Measurements from ENCODE around the gene FRMD4B.

The FRMD4B gene

GRCh38 chr3:69129531-69129930 lies 256.4 kb downstream of the FRMD4B start:
- Histone ChIP-seq H3K27ac (ENCODE audit: low read depth, low read length, poor library complexity, severe bottlenecking) (no peak overlapping the region), H3K9me2 (ENCODE audit: low read depth, low read length) (no peaks in the 10 kb centered on the region), H3K36me3 (ENCODE audit: insufficient read depth, low read length) (no peaks in the 10 kb centered on the region), H3K4me3 (ENCODE audit: low read depth, low read length, poor library complexity, severe bottlenecking) (no peak overlapping the region), H3K9me3 (ENCODE audit: low read length) (no peaks in the 10 kb centered on the region), H3K4me1 (ENCODE audit: insufficient read depth, low read length, severe bottlenecking) (no peaks in the 10 kb centered on the region), H2AFZ (ENCODE audit: low read length) (no peak overlapping the region), H3K79me2 (ENCODE audit: insufficient read depth, low read length) (no peaks in the 10 kb centered on the region), H3K4me2 (ENCODE audit: low read length) (no peak overlapping the region), H3K9ac (ENCODE audit: low read length) (no peak overlapping the region), H4K20me1 (ENCODE audit: insufficient read depth, low read length) (no peaks in the 10 kb centered on the region), H3K27me3 (ENCODE audit: insufficient read depth, low read length) (no peaks in the 10 kb centered on the region), H3F3A (ENCODE audit: insufficient read depth, low read length) (no peaks in the 10 kb centered on the region)
- TF ChIP-seq CTCF (IDR thresholded peaks at IDR 0.05; ENCODE audit: low read length): no peak
- TF ChIP-seq EZH2 (IDR thresholded peaks at IDR 0.05; ENCODE audit: borderline replicate concordance, low read length): no peak

- Histone ChIP-seq H3K79me2 (ENCODE audit: insufficient read depth, low read length) (no peaks in the 10 kb centered on the region), H4K20me1 (ENCODE audit: insufficient read depth, low read length) (no peaks in the 10 kb centered on the region), H3K9me3 (ENCODE audit: low read length) (no peaks in the 10 kb centered on the region), H3K27me3 (ENCODE audit: insufficient read depth, low read length) (no peaks in the 10 kb centered on the region), H3K4me2 (ENCODE audit: low read length) (no peak overlapping the region), H3K4me3 (ENCODE audit: low read depth, low read length, poor library complexity, severe bottlenecking) (no peak overlapping the region), H3F3A (ENCODE audit: insufficient read depth, low read length) (no peaks in the 10 kb centered on the region), H3K9me2 (ENCODE audit: low read depth, low read length) (no peaks in the 10 kb centered on the region), H2AFZ (ENCODE audit: low read length) (no peak overlapping the region), H3K9ac (ENCODE audit: low read length) (no peak overlapping the region), H3K4me1 (ENCODE audit: insufficient read depth, low read length, severe bottlenecking) (no peaks in the 10 kb centered on the region), H3K36me3 (ENCODE audit: insufficient read depth, low read length) (no peaks in the 10 kb centered on the region), H3K27ac (ENCODE audit: low read depth, low read length, poor library complexity, severe bottlenecking) (no peak overlapping the region)
- no peak for TF ChIP-seq CTCF (IDR thresholded peaks at IDR 0.05; ENCODE audit: low read length)
- TF ChIP-seq EZH2 (IDR thresholded peaks at IDR 0.05; ENCODE audit: borderline replicate concordance, low read length): no peak
Observed at GRCh38 chr3:69128509-69128908, 257.4 kb downstream of the FRMD4B start.

- Histone ChIP-seq H3K4me1 (ENCODE audit: insufficient read depth, low read length, severe bottlenecking) (no peaks in the 10 kb centered on the region), H3K27me3 (ENCODE audit: insufficient read depth, low read length) (no peaks in the 10 kb centered on the region), H3K36me3 (ENCODE audit: insufficient read depth, low read length) (no peaks in the 10 kb centered on the region), H3K4me3 (ENCODE audit: low read depth, low read length, poor library complexity, severe bottlenecking) (no peak overlapping the region), H3K9ac (ENCODE audit: low read length) (no peak overlapping the region), H4K20me1 (ENCODE audit: insufficient read depth, low read length) (no peaks in the 10 kb centered on the region), H2AFZ (ENCODE audit: low read length) (no peak overlapping the region), H3K27ac (ENCODE audit: low read depth, low read length, poor library complexity, severe bottlenecking) (no peak overlapping the region), H3K9me3 (ENCODE audit: low read length) (no peaks in the 10 kb centered on the region), H3K4me2 (ENCODE audit: low read length) (no peak overlapping the region), H3K9me2 (ENCODE audit: low read depth, low read length) (no peaks in the 10 kb centered on the region), H3K79me2 (ENCODE audit: insufficient read depth, low read length) (no peaks in the 10 kb centered on the region), H3F3A (ENCODE audit: insufficient read depth, low read length) (no peaks in the 10 kb centered on the region)
- TF ChIP-seq EZH2 (IDR thresholded peaks at IDR 0.05; ENCODE audit: borderline replicate concordance, low read length): no peak
- no peak for TF ChIP-seq CTCF (IDR thresholded peaks at IDR 0.05; ENCODE audit: low read length)
Observed at GRCh38 chr3:69126999-69127398, 258.9 kb downstream of the FRMD4B start.

Measured in OCI-LY1 (cell line).